Liver (tissue), 9 donors: ENCODE results near the gene SPATS1. TPM values are rescaled to one million over a fixed set of nuclear protein-coding genes. Genes with fewer than 3 reads are reported as not detected.

ENCODE experiments used
- DNase-seq: peaks from one replicate; pipeline ENCODE4 v3.0.0-alpha.2; 2017; ENCODE audit warnings: low spot score
- H3K27ac ChIP-seq, 2 donors: one replicate each; pipeline ENCODE4 v1.7.0; 2013; ENCODE audit warnings: inconsistent platforms in 2 of 2, low read length in 2 of 2, control low read depth in 1 of 2, low read depth in 1 of 2, mild to moderate bottlenecking in 1 of 2
- H3K27me3 ChIP-seq, 4 donors: one replicate each; pipeline versions ENCODE4 v1.6.1 to v1.7.0; 2013; ENCODE audit warnings: low read length in 3 of 4, inconsistent platforms in 1 of 4, mild to moderate bottlenecking in 1 of 4, moderate library complexity in 1 of 4; ENCODE audit not compliant: control insufficient read depth in 4 of 4, insufficient read depth in 4 of 4
- H3K36me3 ChIP-seq, 4 donors: one replicate each; pipeline versions ENCODE4 v1.6.1 to v1.7.0; 2013; ENCODE audit warnings: low read length in 3 of 4, mild to moderate bottlenecking in 3 of 4, low read depth in 1 of 4, moderate library complexity in 1 of 4; ENCODE audit not compliant: control insufficient read depth in 4 of 4, insufficient read depth in 3 of 4
- H3K4me1 ChIP-seq, 4 donors: one replicate each; pipeline versions ENCODE4 v1.6.1 to v1.7.0; 2013; ENCODE audit warnings: low read length in 3 of 4, mild to moderate bottlenecking in 3 of 4, moderate library complexity in 1 of 4; ENCODE audit not compliant: control insufficient read depth in 4 of 4, insufficient read depth in 4 of 4
- H3K4me3 ChIP-seq, 3 donors: one replicate each; pipeline versions ENCODE4 v1.6.1 to v1.7.0; 2013; ENCODE audit warnings: low read length in 3 of 3, control low read depth in 1 of 3, low read depth in 1 of 3, mild to moderate bottlenecking in 1 of 3
- H3K9ac ChIP-seq, 2 donors: one replicate each; pipeline ENCODE4 v1.7.0; 2013; ENCODE audit warnings: low read length in 2 of 2, mild to moderate bottlenecking in 2 of 2, moderate library complexity in 2 of 2, control low read depth in 1 of 2, low read depth in 1 of 2
- H3K9me3 ChIP-seq, 4 donors: one replicate each; pipeline versions ENCODE4 v1.6.1 to v1.7.0; 2013; ENCODE audit warnings: low read length in 3 of 4; ENCODE audit not compliant: control insufficient read depth in 4 of 4
- ATF3 ChIP-seq: IDR thresholded peaks from 2 replicates; pipeline ENCODE4 v1.6.1; 2016; ENCODE audit warnings: antibody characterized with exemption
- CTCF ChIP-seq: fragments of 150-350 bp; IDR thresholded peaks from 2 replicates; pipeline ENCODE4 v1.5.1; 2017; ENCODE audit warnings: improper control_type of control experiment, low read depth, low read length; ENCODE audit not compliant: missing input control
- EGR1 ChIP-seq, 2 donors: IDR thresholded peaks; 2 replicates each; pipeline ENCODE4 v1.6.1; 2016 to 2018; ENCODE audit warnings: antibody characterized with exemption in 2 of 2, low read depth in 2 of 2
- FOXA1 ChIP-seq: IDR thresholded peaks from 2 replicates; pipeline ENCODE4 v1.6.1; 2016; ENCODE audit warnings: antibody characterized with exemption
- FOXA2 ChIP-seq: IDR thresholded peaks from 2 replicates; pipeline ENCODE4 v1.6.1; 2016; ENCODE audit warnings: antibody characterized with exemption
- GABPA ChIP-seq, 2 donors: IDR thresholded peaks in 1 of 2; conservative IDR thresholded peaks in 1 of 2; 2 replicates each; pipeline ENCODE4 v1.6.1; 2016; ENCODE audit warnings: antibody characterized with exemption in 2 of 2, mild to moderate bottlenecking in 1 of 2, moderate library complexity in 1 of 2
- JUND ChIP-seq, 2 donors: IDR thresholded peaks; 2 replicates each; pipeline ENCODE4 v1.6.1; 2016; ENCODE audit warnings: antibody characterized with exemption in 2 of 2
- NR2F2 ChIP-seq: IDR thresholded peaks from 2 replicates; pipeline ENCODE4 v1.6.1; 2016; ENCODE audit warnings: antibody characterized with exemption
- RAD21 ChIP-seq, 2 donors: IDR thresholded peaks; 2 replicates each; pipeline ENCODE4 v1.6.1; 2016; ENCODE audit warnings: antibody characterized with exemption in 2 of 2, mild to moderate bottlenecking in 2 of 2
- RXRA ChIP-seq, 2 donors: IDR thresholded peaks; 2 replicates each; pipeline ENCODE4 v1.6.1; 2017 to 2018; ENCODE audit warnings: antibody characterized with exemption in 2 of 2, mild to moderate bottlenecking in 1 of 2
- SP1 ChIP-seq: IDR thresholded peaks from 2 replicates; pipeline ENCODE4 v1.6.1; 2018; ENCODE audit warnings: antibody characterized with exemption, mild to moderate bottlenecking
- TAF1 ChIP-seq: conservative IDR thresholded peaks from 2 replicates; pipeline ENCODE4 v1.6.1; 2016; ENCODE audit warnings: antibody characterized with exemption, mild to moderate bottlenecking
- YY1 ChIP-seq: IDR thresholded peaks from 2 replicates; pipeline ENCODE4 v1.6.1; 2016; ENCODE audit warnings: antibody characterized with exemption, mild to moderate bottlenecking
- WGBS: extraction: QIAGEN DNeasy Blood & Tissue Kit; methylation state at CpG from one replicate; pipeline ENCODE4 v1.1.7; 2013; 5-methylcytosine and 5-hydroxymethylcytosine counted together
- polyA plus RNA-seq, 2 donors: library from polyadenylated mRNA; stranded (reverse) in 1 of 2; unstranded in 1 of 2; fragments of 200-250 nt in 1 of 2; fragments of >200 nt in 1 of 2; fragmentation: Nextera tagmentation in 1 of 2; extraction: Ambion mirVana in 1 of 2; gene quantifications; one replicate each; pipeline versions ENCODE4 v1.2.1 to v1.2.3, GENCODE V29; 2013 to 2015
- total RNA-seq, 2 donors: library from RNA; depleted of rRNA; stranded (reverse); fragments of >200 nt; gene quantifications; one replicate each; pipeline ENCODE4 v1.2.3, GENCODE V29; 2014
- TF ChIP-seq, protein P1 (sequence below): IDR thresholded peaks from 2 replicates; pipeline ENCODE4 v1.6.1; 2016; ENCODE audit warnings: antibody characterized with exemption
- TF ChIP-seq, protein P2 (sequence below): IDR thresholded peaks from 2 replicates; pipeline ENCODE4 v1.6.1; 2016; ENCODE audit warnings: antibody characterized with exemption, mild to moderate bottlenecking
- TF ChIP-seq, protein P3 (sequence below): IDR thresholded peaks from 2 replicates; pipeline ENCODE4 v1.6.1; 2016; ENCODE audit warnings: antibody characterized with exemption
- donor health status: healthy.
- donor health status: healthy.
- donor health status: healthy.
- donor health status: healthy.
- donor health status: healthy.

Gene SPATS1
- total and polyA plus RNA-seq, 4 donors, result not detected

- Histone ChIP-seq H3K27me3 (no peaks in the 10 kb centered on the region), H3K27ac (no peak overlapping the region), H3K9ac (no peak overlapping the region), H3K4me1 (no peaks in the 10 kb centered on the region), H3K4me3 (no peak overlapping the region), H3K9me3 (no peaks in the 10 kb centered on the region), H3K36me3 (no peaks in the 10 kb centered on the region)
- DNase-seq, result no peak
- no peak for TF ChIP-seq TAF1
- no peak for TF ChIP-seq YY1
- no peak for TF ChIP-seq FOXA2
- no peak for TF ChIP-seq SP1
- TF ChIP-seq, protein P1, sequence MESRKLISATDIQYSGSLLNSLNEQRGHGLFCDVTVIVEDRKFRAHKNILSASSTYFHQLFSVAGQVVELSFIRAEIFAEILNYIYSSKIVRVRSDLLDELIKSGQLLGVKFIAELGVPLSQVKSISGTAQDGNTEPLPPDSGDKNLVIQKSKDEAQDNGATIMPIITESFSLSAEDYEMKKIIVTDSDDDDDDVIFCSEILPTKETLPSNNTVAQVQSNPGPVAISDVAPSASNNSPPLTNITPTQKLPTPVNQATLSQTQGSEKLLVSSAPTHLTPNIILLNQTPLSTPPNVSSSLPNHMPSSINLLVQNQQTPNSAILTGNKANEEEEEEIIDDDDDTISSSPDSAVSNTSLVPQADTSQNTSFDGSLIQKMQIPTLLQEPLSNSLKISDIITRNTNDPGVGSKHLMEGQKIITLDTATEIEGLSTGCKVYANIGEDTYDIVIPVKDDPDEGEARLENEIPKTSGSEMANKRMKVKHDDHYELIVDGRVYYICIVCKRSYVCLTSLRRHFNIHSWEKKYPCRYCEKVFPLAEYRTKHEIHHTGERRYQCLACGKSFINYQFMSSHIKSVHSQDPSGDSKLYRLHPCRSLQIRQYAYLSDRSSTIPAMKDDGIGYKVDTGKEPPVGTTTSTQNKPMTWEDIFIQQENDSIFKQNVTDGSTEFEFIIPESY, result no peak
- TF ChIP-seq ATF3, result no peak
- TF ChIP-seq FOXA1, result no peak
- no peak for TF ChIP-seq EGR1 (IDR thresholded peaks at IDR 0.05; ENCODE audit: low read depth in 2 of 2)
- no peak for TF ChIP-seq RAD21 (IDR thresholded peaks at IDR 0.05)
- TF ChIP-seq GABPA (IDR thresholded peaks at IDR 0.05 in 1 of 2, conservative IDR thresholded peaks at IDR 0.05 in 1 of 2), result no peak
- no peak for TF ChIP-seq NR2F2
- no peak for TF ChIP-seq CTCF
- TF ChIP-seq, protein P2, sequence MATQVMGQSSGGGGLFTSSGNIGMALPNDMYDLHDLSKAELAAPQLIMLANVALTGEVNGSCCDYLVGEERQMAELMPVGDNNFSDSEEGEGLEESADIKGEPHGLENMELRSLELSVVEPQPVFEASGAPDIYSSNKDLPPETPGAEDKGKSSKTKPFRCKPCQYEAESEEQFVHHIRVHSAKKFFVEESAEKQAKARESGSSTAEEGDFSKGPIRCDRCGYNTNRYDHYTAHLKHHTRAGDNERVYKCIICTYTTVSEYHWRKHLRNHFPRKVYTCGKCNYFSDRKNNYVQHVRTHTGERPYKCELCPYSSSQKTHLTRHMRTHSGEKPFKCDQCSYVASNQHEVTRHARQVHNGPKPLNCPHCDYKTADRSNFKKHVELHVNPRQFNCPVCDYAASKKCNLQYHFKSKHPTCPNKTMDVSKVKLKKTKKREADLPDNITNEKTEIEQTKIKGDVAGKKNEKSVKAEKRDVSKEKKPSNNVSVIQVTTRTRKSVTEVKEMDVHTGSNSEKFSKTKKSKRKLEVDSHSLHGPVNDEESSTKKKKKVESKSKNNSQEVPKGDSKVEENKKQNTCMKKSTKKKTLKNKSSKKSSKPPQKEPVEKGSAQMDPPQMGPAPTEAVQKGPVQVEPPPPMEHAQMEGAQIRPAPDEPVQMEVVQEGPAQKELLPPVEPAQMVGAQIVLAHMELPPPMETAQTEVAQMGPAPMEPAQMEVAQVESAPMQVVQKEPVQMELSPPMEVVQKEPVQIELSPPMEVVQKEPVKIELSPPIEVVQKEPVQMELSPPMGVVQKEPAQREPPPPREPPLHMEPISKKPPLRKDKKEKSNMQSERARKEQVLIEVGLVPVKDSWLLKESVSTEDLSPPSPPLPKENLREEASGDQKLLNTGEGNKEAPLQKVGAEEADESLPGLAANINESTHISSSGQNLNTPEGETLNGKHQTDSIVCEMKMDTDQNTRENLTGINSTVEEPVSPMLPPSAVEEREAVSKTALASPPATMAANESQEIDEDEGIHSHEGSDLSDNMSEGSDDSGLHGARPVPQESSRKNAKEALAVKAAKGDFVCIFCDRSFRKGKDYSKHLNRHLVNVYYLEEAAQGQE, result no peak
- TF ChIP-seq, protein P3, sequence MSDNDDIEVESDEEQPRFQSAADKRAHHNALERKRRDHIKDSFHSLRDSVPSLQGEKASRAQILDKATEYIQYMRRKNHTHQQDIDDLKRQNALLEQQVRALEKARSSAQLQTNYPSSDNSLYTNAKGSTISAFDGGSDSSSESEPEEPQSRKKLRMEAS, result no peak
- TF ChIP-seq JUND (IDR thresholded peaks at IDR 0.05), result no peak
Measured at GRCh38 chr6:44327096-44327495, 15.4 kb upstream of the SPATS1 start.

- Histone ChIP-seq H3K9ac (no peak overlapping the region), H3K27me3 (no peaks in the 10 kb centered on the region), H3K4me3 (no peak overlapping the region), H3K27ac (no peak overlapping the region), H3K9me3 (no peaks in the 10 kb centered on the region), H3K36me3 (no peaks in the 10 kb centered on the region), H3K4me1 (no peaks in the 10 kb centered on the region)
- no peak for DNase-seq
- WGBS, result 75% methylated on average over 2 of the region's 2 CpGs
- TF ChIP-seq, protein P3, result no peak
- TF ChIP-seq TAF1 (no peak), RXRA (IDR thresholded peaks at IDR 0.05) (no peak), NR2F2 (no peak), FOXA1 (no peak), FOXA2 (no peak), EGR1 (IDR thresholded peaks at IDR 0.05; ENCODE audit: low read depth in 2 of 2) (no peak), JUND (IDR thresholded peaks at IDR 0.05) (no peak), CTCF (no peak), RAD21 (IDR thresholded peaks at IDR 0.05) (no peak)
- TF ChIP-seq, protein P2, result no peak
Measured at GRCh38 chr6:44327760-44328159, 14.7 kb upstream of the SPATS1 start.
